ENCODE results near the gene PHKA2. TPM values are rescaled to one million over a fixed set of nuclear protein-coding genes. Genes with fewer than 3 reads are reported as not detected.
A peak's percentile ranks its signal among the peaks of the same experiment; 100 is the strongest.

Gene PHKA2
- total and polyA plus RNA-seq, 10 donors, result 13.7 to 46.0 (median 35.7) TPM

- Histone ChIP-seq H3K27ac (no peak overlapping the region), H3K4me3 (no peak overlapping the region)
Observed at GRCh38 chrX:18931972-18932371, 51.9 kb downstream of the PHKA2 start.

GRCh38 chrX:18929775-18930174 is 54.1 kb downstream of the PHKA2 start:
- intact Hi-C loops (cut with DNase I; ENCODE audit: low total_unique reads), result no loop called here
- no peak for DNase-seq
- 83 to 97% (median 85%) methylated on average over 3 of the region's 3 CpGs for WGBS, 5 donors

More at GRCh38 chrX:18931972-18932371, 51.9 kb downstream of the PHKA2 start:
- DNase-seq, result no peak
- Histone ChIP-seq H3K27me3 (replicated peaks in 1 of 7) (no peaks in the 10 kb centered on the region), H3K9me3 (no peaks in the 10 kb centered on the region), H3K4me1 (no peaks in the 10 kb centered on the region), H3K36me3 (peaks cover 0 to 97% (median 4%) of the 10 kb centered on the region in 6 donors)
- WGBS, 5 donors, result 65 to 100% (median 82%) methylated on average over 1 to 9 of the region's 9 CpGs
- intact Hi-C loops (cut with DNase I; ENCODE audit: low total_unique reads), result no loop called here
- peak in 4 of 11 experiments; percentile 14 to 42 (median 25) for TF ChIP-seq CTCF (IDR thresholded peaks at IDR 0.05 in 8 of 11, conservative IDR thresholded peaks at IDR 0.05 in 3 of 11)
- no peak for TF ChIP-seq POLR2A (IDR thresholded peaks at IDR 0.05)

GRCh38 chrX:18927558-18927957 is 56.4 kb downstream of the PHKA2 start:
- no peak for DNase-seq
- Histone ChIP-seq H3K4me1 (no peaks in the 10 kb centered on the region), H3K27me3 (replicated peaks in 1 of 7) (no peaks in the 10 kb centered on the region), H3K36me3 (peaks cover 0 to 97% (median 8%) of the 10 kb centered on the region in 6 donors), H3K4me3 (no peak overlapping the region), H3K27ac (no peak overlapping the region), H3K9me3 (no peaks in the 10 kb centered on the region)
- no peak for TF ChIP-seq POLR2A (IDR thresholded peaks at IDR 0.05)
- TF ChIP-seq CTCF (IDR thresholded peaks at IDR 0.05 in 8 of 11, conservative IDR thresholded peaks at IDR 0.05 in 3 of 11), result no peak
- no peak for TF ChIP-seq POLR2AphosphoS5 (IDR thresholded peaks at IDR 0.05)
- WGBS, 5 donors, result 50 to 100% (median 88%) methylated on average over 1 of the region's 1 CpG
- intact Hi-C loops (cut with DNase I; ENCODE audit: low total_unique reads), result no loop called here

More at GRCh38 chrX:18929775-18930174, 54.1 kb downstream of the PHKA2 start:
- Histone ChIP-seq H3K27me3 (replicated peaks in 1 of 7) (no peaks in the 10 kb centered on the region), H3K4me1 (no peaks in the 10 kb centered on the region), H3K9me3 (no peaks in the 10 kb centered on the region), H3K27ac (no peak overlapping the region), H3K4me3 (no peak overlapping the region), H3K36me3 (peaks cover 0 to 97% (median 2%) of the 10 kb centered on the region in 6 donors)
- no peak for TF ChIP-seq POLR2AphosphoS5 (IDR thresholded peaks at IDR 0.05)
- no peak for TF ChIP-seq POLR2A (IDR thresholded peaks at IDR 0.05)
- no peak for TF ChIP-seq CTCF (IDR thresholded peaks at IDR 0.05 in 8 of 11, conservative IDR thresholded peaks at IDR 0.05 in 3 of 11)

GRCh38 chrX:18924507-18925088 is 59.3 kb downstream of the PHKA2 start:
- no peak overlapping the region for H3K4me3 ChIP-seq
- no peaks in the 10 kb centered on the region for H3K9me3 ChIP-seq
- H3K4me1 ChIP-seq, result no peaks in the 10 kb centered on the region
- 85 to 100% (median 93%) methylated on average over 2 to 6 of the region's 6 CpGs for WGBS, 5 donors
- DNase-seq, result no peak
- TF ChIP-seq CTCF (IDR thresholded peaks at IDR 0.05 in 8 of 11, conservative IDR thresholded peaks at IDR 0.05 in 3 of 11) (no peak), POLR2A (IDR thresholded peaks at IDR 0.05) (no peak), POLR2AphosphoS5 (IDR thresholded peaks at IDR 0.05) (no peak)
- intact Hi-C loops (cut with DNase I; ENCODE audit: low total_unique reads), result no loop called here
- peaks cover 0 to 88% (median 6%) of the 10 kb centered on the region in 6 donors for H3K36me3 ChIP-seq
- H3K27ac ChIP-seq, result no peak overlapping the region
- H3K27me3 ChIP-seq (replicated peaks in 1 of 7), result no peaks in the 10 kb centered on the region
